ENCODE measurements around the gene VWA8. TPM values are rescaled to one million over a fixed set of nuclear protein-coding genes. Genes with fewer than 3 reads are reported as not detected.
A peak's percentile ranks its signal among the peaks of the same experiment; 100 is the strongest.

Gene VWA8
- total and polyA plus RNA-seq, 2 of the 13 experiments (the other 11 are each of a cell fraction or from before 2014, with no cell fraction given): 9.1 to 17.3 TPM

GRCh38 chr13:41649659-41650058 lies 311.2 kb downstream of the VWA8 start (continued):
- TF ChIP-seq ZNF318 (CRISPR knock-in tag; IDR thresholded peaks at IDR 0.05): no peak
- 0 out of 2 replicates have a peak, but pooled peaks have one; percentile 17 for TF ChIP-seq CTCF (CRISPR knock-in tag; IDR thresholded peaks at IDR 0.05)
- no peak for TF ChIP-seq NAIF1 (CRISPR knock-in tag; IDR thresholded peaks at IDR 0.05; ENCODE audit: borderline replicate concordance)
